SK-N-SH treated with all-trans-retinoic acid at 6 μM for 48 hours (cell line): ENCODE data around the gene MYH15.
A peak's percentile ranks its signal among the peaks of the same experiment; 100 is the strongest.

Experiments used
- ATAC-seq: fragments of 200-7000 bp; cut with Tn5 transposase; 3 replicates; pipeline ENCODE4 v1.9.1; 2020; ENCODE audit warnings: mild to moderate bottlenecking, moderate library complexity
- ARNTL ChIP-seq: fragments of 450-650 bp; formaldehyde crosslinking; IDR thresholded peaks from 2 replicates; pipeline ENCODE4 v1.5.0; 2020; ENCODE audit warnings: low read depth, mild to moderate bottlenecking, moderate library complexity, borderline replicate concordance
- CSDC2 ChIP-seq: fragments of 250-450 bp; sonication (Bioruptor Pico); IDR thresholded peaks from 2 replicates; pipeline ENCODE4 v1.5.0; 2020; ENCODE audit warnings: mild to moderate bottlenecking, moderate library complexity
- ESRRG ChIP-seq: fragments of 250-450 bp; sonication (Bioruptor Pico); IDR thresholded peaks from 2 replicates; pipeline ENCODE4 v1.6.1; 2021; ENCODE audit warnings: mild to moderate bottlenecking
- ISL1 ChIP-seq: fragments of 250-450 bp; sonication (Bioruptor Pico); IDR thresholded peaks from 2 replicates; pipeline ENCODE4 v2.1.2; 2022; ENCODE audit warnings: mild to moderate bottlenecking, moderate library complexity
- OSR1 ChIP-seq: fragments of 250-450 bp; sonication (Bioruptor Pico); IDR thresholded peaks from 2 replicates; pipeline ENCODE4 v1.8.0; 2022; ENCODE audit warnings: moderate library complexity, mild to moderate bottlenecking, inconsistent platforms
- PPARA ChIP-seq: fragments of 250-450 bp; sonication (Bioruptor Pico); IDR thresholded peaks from 2 replicates; pipeline ENCODE4 v1.5.0; 2020; ENCODE audit warnings: mild to moderate bottlenecking, borderline replicate concordance
- RARB ChIP-seq: fragments of 250-450 bp; sonication (Bioruptor Pico); IDR thresholded peaks from 2 replicates; pipeline ENCODE4 v1.8.0; 2021; ENCODE audit warnings: mild to moderate bottlenecking, moderate library complexity
- SNAI2 ChIP-seq: fragments of 250-450 bp; sonication (Bioruptor Pico); IDR thresholded peaks from 2 replicates; pipeline ENCODE4 v1.5.0; 2020; ENCODE audit warnings: mild to moderate bottlenecking, moderate library complexity
- TCF4 ChIP-seq: fragments of 250-450 bp; sonication (Bioruptor Pico); IDR thresholded peaks from 2 replicates; pipeline ENCODE4 v1.8.0; 2021; ENCODE audit warnings: mild to moderate bottlenecking, moderate library complexity, borderline replicate concordance
- ZFP30 ChIP-seq: fragments of 450-650 bp; formaldehyde crosslinking; IDR thresholded peaks from 2 replicates; pipeline ENCODE4 v1.5.0; 2022; ENCODE audit warnings: mild to moderate bottlenecking, moderate library complexity
- ZNF565 ChIP-seq: fragments of 450-650 bp; formaldehyde crosslinking; conservative IDR thresholded peaks from 2 replicates; pipeline ENCODE4 v1.5.0; 2020; ENCODE audit warnings: low read depth, mild to moderate bottlenecking, moderate library complexity
- ZNF8 ChIP-seq: fragments of 450-650 bp; formaldehyde crosslinking; IDR thresholded peaks from 2 replicates; pipeline ENCODE4 v1.5.0; 2020; ENCODE audit warnings: mild to moderate bottlenecking, moderate library complexity
- TF ChIP-seq, protein P1 (sequence below): fragments of 250-450 bp; sonication (Bioruptor Pico); IDR thresholded peaks from 2 replicates; pipeline ENCODE4 v1.5.1; 2021; ENCODE audit warnings: mild to moderate bottlenecking, moderate library complexity
- TF ChIP-seq, protein P2 (sequence below): fragments of 250-450 bp; sonication (Bioruptor Pico); IDR thresholded peaks from 2 replicates; pipeline ENCODE4 v1.8.0; 2021; ENCODE audit warnings: low read depth, mild to moderate bottlenecking, moderate library complexity, borderline replicate concordance
- TF ChIP-seq, protein P3 (sequence below): fragments of 250-450 bp; sonication (Bioruptor Pico); IDR thresholded peaks from 2 replicates; pipeline ENCODE4 v1.8.0; 2020; ENCODE audit warnings: mild to moderate bottlenecking, moderate library complexity, borderline replicate concordance
- TF ChIP-seq, protein P4 (sequence below): fragments of 250-450 bp; sonication (Bioruptor Pico); IDR thresholded peaks from 2 replicates; pipeline ENCODE4 v1.5.1; 2020; ENCODE audit warnings: low read depth, mild to moderate bottlenecking, moderate library complexity
- TF ChIP-seq, protein P5 (sequence below): fragments of 250-450 bp; sonication (Bioruptor Pico); IDR thresholded peaks from 2 replicates; pipeline ENCODE4 v1.5.0; 2020; ENCODE audit warnings: mild to moderate bottlenecking, moderate library complexity

Gene MYH15

DNA sequence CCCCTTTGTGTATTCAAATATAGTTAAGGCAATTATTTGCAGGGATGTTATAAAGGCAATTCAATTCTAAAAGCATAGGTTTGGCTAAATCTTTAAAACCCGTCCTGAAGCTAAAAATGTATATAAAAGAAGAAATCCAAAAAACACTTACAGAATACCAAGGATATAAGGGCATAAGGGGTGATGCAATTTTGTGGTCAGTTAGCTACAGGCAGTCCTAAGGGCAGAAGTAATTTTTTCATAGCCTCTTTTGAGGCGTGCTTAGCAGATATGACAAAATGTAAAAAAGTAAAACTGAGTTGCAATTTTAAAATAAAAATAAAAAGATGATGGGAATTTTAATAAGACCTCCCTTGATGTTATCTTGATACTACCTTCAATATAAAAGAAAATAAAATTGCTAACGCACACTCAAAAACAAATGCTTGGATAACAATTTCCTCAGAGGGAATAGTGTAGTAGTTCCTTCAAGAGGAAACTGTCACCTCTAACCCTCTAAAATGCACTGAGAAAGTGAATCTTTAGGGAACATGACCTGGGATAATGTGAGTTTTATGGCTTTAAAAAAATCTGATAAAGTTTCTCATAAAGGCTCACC lies 104.2 kb downstream of the MYH15 start:
- TF ChIP-seq PPARA (CRISPR knock-in tag) (no peak), ARNTL (no peak), ISL1 (CRISPR knock-in tag) (no peak), RARB (CRISPR knock-in tag) (no peak), OSR1 (CRISPR knock-in tag) (no peak), SNAI2 (CRISPR knock-in tag) (no peak), CSDC2 (no peak), ZFP30 (CRISPR knock-in tag) (no peak), ZNF565 (no peak), ESRRG (no peak)
- TF ChIP-seq, protein P1, sequence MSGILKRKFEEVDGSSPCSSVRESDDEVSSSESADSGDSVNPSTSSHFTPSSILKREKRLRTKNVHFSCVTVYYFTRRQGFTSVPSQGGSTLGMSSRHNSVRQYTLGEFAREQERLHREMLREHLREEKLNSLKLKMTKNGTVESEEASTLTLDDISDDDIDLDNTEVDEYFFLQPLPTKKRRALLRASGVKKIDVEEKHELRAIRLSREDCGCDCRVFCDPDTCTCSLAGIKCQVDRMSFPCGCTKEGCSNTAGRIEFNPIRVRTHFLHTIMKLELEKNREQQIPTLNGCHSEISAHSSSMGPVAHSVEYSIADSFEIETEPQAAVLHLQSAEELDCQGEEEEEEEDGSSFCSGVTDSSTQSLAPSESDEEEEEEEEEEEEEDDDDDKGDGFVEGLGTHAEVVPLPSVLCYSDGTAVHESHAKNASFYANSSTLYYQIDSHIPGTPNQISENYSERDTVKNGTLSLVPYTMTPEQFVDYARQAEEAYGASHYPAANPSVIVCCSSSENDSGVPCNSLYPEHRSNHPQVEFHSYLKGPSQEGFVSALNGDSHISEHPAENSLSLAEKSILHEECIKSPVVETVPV (CRISPR knock-in tag) = no peak
- TF ChIP-seq, protein P2, sequence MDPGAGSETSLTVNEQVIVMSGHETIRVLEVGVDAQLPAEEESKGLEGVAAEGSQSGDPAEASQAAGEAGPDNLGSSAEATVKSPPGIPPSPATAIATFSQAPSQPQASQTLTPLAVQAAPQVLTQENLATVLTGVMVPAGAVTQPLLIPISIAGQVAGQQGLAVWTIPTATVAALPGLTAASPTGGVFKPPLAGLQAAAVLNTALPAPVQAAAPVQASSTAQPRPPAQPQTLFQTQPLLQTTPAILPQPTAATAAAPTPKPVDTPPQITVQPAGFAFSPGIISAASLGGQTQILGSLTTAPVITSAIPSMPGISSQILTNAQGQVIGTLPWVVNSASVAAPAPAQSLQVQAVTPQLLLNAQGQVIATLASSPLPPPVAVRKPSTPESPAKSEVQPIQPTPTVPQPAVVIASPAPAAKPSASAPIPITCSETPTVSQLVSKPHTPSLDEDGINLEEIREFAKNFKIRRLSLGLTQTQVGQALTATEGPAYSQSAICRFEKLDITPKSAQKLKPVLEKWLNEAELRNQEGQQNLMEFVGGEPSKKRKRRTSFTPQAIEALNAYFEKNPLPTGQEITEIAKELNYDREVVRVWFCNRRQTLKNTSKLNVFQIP = no peak
- TF ChIP-seq, protein P3, sequence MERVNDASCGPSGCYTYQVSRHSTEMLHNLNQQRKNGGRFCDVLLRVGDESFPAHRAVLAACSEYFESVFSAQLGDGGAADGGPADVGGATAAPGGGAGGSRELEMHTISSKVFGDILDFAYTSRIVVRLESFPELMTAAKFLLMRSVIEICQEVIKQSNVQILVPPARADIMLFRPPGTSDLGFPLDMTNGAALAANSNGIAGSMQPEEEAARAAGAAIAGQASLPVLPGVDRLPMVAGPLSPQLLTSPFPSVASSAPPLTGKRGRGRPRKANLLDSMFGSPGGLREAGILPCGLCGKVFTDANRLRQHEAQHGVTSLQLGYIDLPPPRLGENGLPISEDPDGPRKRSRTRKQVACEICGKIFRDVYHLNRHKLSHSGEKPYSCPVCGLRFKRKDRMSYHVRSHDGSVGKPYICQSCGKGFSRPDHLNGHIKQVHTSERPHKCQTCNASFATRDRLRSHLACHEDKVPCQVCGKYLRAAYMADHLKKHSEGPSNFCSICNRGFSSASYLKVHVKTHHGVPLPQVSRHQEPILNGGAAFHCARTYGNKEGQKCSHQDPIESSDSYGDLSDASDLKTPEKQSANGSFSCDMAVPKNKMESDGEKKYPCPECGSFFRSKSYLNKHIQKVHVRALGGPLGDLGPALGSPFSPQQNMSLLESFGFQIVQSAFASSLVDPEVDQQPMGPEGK = no peak
- TF ChIP-seq, protein P4, sequence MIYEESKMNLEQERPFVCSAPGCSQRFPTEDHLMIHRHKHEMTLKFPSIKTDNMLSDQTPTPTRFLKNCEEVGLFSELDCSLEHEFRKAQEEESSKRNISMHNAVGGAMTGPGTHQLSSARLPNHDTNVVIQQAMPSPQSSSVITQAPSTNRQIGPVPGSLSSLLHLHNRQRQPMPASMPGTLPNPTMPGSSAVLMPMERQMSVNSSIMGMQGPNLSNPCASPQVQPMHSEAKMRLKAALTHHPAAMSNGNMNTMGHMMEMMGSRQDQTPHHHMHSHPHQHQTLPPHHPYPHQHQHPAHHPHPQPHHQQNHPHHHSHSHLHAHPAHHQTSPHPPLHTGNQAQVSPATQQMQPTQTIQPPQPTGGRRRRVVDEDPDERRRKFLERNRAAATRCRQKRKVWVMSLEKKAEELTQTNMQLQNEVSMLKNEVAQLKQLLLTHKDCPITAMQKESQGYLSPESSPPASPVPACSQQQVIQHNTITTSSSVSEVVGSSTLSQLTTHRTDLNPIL (CRISPR knock-in tag) = no peak
- ATAC-seq = peak; percentile 4; the same call in 1 of the 3 replicates

DNA sequence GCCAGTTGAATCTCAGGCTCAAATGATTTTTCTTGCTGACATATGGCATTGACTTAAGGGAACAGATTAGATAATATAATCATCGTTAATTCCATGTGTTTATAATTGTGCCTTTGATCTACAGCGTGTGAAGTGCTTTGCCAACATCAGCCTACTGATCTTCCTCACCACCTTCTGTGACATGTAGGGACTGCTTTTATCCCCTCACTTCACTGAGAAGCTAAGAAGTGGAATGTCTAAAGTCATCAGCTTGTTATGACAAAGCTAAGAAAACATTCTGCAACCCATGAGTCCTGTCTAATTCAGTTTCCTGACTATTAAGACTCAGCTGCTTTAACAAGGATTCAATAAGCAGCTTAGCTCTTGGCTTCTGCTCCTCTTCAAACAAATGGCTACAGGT lies 106.0 kb downstream of the MYH15 start:
- 0 out of 2 replicates have a peak, but pooled peaks have one; percentile 34 for TF ChIP-seq SNAI2 (CRISPR knock-in tag)
- TF ChIP-seq, protein P4 (CRISPR knock-in tag) = no peak
- TF ChIP-seq TCF4 (CRISPR knock-in tag) = 0 out of 2 replicates have a peak, but pooled peaks have one; percentile 15
- TF ChIP-seq, protein P5, sequence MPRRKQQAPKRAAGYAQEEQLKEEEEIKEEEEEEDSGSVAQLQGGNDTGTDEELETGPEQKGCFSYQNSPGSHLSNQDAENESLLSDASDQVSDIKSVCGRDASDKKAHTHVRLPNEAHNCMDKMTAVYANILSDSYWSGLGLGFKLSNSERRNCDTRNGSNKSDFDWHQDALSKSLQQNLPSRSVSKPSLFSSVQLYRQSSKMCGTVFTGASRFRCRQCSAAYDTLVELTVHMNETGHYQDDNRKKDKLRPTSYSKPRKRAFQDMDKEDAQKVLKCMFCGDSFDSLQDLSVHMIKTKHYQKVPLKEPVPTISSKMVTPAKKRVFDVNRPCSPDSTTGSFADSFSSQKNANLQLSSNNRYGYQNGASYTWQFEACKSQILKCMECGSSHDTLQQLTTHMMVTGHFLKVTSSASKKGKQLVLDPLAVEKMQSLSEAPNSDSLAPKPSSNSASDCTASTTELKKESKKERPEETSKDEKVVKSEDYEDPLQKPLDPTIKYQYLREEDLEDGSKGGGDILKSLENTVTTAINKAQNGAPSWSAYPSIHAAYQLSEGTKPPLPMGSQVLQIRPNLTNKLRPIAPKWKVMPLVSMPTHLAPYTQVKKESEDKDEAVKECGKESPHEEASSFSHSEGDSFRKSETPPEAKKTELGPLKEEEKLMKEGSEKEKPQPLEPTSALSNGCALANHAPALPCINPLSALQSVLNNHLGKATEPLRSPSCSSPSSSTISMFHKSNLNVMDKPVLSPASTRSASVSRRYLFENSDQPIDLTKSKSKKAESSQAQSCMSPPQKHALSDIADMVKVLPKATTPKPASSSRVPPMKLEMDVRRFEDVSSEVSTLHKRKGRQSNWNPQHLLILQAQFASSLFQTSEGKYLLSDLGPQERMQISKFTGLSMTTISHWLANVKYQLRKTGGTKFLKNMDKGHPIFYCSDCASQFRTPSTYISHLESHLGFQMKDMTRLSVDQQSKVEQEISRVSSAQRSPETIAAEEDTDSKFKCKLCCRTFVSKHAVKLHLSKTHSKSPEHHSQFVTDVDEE (CRISPR knock-in tag) = 0 out of 2 replicates have a peak, but pooled peaks have one; percentile 22
- peak; percentile 64 for TF ChIP-seq ISL1 (CRISPR knock-in tag)
- peak; percentile 60 for ATAC-seq

DNA sequence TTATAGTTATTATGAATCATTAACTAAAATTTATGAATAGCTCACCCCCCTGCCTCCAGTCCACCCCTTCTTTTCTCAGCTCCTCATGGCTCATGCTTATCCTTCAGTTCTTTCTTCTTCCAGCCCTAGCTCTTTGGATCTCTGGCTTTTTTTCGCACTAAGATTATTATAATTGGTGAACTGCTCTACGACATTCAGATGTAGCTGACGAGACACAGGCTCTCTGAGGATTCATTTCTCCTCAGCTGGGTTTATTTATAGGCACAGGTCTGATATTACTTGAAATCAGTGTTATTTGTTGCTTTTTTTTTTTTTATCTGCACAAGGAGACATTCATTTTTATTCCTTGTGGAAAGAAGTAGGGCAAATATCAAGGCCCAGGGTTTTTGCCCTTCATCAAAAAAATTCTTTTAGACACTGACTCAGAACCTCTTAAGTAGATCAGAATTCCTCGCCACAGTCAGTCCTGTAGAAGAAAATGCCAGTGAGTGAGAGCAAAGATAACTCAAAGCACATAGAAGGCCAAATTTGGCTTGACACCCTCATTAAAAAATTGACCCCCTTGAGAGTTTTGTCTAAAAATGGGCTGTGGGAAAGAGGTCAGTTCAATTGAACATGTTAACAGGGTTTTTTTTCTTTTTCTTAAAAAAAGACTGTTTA lies 106.6 kb downstream of the MYH15 start:
- TF ChIP-seq ZNF8 = no peak
- TF ChIP-seq, protein P2 = no peak
- no peak for TF ChIP-seq ESRRG
- peak; percentile 77 for ATAC-seq
